Measurements from ENCODE around the gene HEATR3. TPM values are rescaled to one million over a fixed set of nuclear protein-coding genes. Genes with fewer than 3 reads are reported as not detected.

HEATR3 gene
- total RNA-seq, 1 donor from 2014 or later, result 10.4 TPM

DNA sequence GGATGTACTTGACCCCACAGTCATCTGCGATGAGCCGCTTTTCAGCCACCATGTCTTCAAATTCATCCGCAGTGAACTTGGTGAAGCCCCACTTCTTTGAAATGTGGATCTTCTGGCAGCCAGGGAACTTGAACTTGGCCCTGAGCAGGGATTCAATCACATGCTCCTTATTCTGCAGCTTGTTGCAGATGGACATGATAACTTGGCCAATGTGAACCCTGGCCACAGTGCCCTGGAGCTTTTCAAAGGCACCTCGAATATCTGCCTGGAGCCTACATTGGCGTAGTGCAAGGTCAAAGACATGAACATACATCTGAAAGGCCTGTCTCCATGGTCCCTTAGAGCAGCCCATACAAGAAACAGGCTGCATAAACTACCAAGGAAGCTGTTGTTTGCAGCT lies 85.6 kb downstream of the HEATR3 start:
- no peak for DNase-seq (ENCODE audit: low spot score in 2 of 2)
- intact Hi-C loops (cut with DNase I), result loop anchor here (5.0 to 10.0 kb wide), 3 partner anchors 216 to 454 kb away; partner anchors contain the start of gene BRD7
- Histone ChIP-seq H3K4me3 (no peak overlapping the region), H3K9me3 (no peaks in the 10 kb centered on the region), H3K36me3 (no peaks in the 10 kb centered on the region), H3K4me1 (peaks cover 0 to 3% of the 10 kb centered on the region in 2 donors), H3K27me3 (no peaks in the 10 kb centered on the region), H3K27ac (no peak overlapping the region)
- TF ChIP-seq, protein P1, sequence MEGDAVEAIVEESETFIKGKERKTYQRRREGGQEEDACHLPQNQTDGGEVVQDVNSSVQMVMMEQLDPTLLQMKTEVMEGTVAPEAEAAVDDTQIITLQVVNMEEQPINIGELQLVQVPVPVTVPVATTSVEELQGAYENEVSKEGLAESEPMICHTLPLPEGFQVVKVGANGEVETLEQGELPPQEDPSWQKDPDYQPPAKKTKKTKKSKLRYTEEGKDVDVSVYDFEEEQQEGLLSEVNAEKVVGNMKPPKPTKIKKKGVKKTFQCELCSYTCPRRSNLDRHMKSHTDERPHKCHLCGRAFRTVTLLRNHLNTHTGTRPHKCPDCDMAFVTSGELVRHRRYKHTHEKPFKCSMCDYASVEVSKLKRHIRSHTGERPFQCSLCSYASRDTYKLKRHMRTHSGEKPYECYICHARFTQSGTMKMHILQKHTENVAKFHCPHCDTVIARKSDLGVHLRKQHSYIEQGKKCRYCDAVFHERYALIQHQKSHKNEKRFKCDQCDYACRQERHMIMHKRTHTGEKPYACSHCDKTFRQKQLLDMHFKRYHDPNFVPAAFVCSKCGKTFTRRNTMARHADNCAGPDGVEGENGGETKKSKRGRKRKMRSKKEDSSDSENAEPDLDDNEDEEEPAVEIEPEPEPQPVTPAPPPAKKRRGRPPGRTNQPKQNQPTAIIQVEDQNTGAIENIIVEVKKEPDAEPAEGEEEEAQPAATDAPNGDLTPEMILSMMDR (IDR thresholded peaks at IDR 0.05), result no peak

DNA sequence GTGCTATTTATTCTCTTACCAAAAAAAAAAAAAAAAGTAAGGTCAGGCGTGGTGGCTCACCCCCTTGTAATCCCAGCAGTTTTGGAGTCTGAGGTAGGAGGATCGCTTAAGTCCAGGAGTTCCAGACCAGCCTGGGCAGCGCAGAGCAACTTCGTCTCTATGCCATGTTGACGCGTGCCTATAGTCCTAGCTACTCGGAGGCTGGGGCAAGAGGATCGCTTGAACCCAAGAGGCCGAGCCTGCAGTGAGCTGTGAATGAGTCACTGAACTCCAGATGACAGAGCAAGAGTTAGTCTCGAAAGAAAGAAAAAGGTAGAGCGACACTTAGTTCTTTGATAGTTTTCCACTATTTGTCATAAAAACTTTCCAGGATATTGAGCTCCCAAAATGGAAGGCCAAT lies 86.0 kb downstream of the HEATR3 start:
- H3K4me1 ChIP-seq, result peaks cover 0 to 7% of the 10 kb centered on the region in 2 donors
- intact Hi-C loops (cut with DNase I), result loop anchor here (2.0 to 10.0 kb wide), 9 partner anchors 51 to 591 kb away; partner anchors contain the start of genes BRD7, CNEP1R1, CYLD and HEATR3
- H3K4me3 ChIP-seq, result peak overlapping the region in 1 of 2 donors; percentile 69
- H3K27ac ChIP-seq, result peak overlapping the region in 1 of 2 donors; percentile 96
- TF ChIP-seq, protein P1 (IDR thresholded peaks at IDR 0.05), result no peak
- no peak for DNase-seq (ENCODE audit: low spot score in 2 of 2)
- H3K27me3 ChIP-seq, result no peaks in the 10 kb centered on the region
- H3K9me3 ChIP-seq, result no peaks in the 10 kb centered on the region
- H3K36me3 ChIP-seq, result no peaks in the 10 kb centered on the region

DNA sequence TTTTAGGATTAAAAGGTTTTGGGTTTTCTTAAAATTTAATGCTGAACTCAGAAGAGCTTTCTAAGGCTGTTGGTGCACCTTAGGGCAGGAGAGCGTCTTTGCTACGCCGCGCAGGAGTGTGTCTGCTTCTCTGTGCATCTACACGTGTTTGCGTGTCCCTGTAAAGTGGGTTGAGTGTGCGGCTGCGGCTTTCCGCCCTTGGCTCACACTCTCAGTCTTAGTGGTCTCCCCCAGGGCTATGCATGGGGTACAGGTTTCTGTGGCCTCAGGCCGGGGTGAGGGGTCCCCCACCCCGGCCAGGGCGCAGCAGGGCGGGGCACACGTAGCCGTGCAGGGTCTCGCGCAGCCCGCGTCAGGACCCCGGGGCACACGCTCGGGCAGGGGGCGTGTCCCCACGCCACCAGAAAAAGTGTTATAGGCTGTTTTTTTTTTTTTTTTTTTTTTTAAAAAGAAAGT lies 86.6 kb downstream of the HEATR3 start:
- H3K36me3 ChIP-seq, result no peaks in the 10 kb centered on the region
- peak overlapping the region; percentile 69 to 90 for H3K4me3 ChIP-seq
- intact Hi-C loops (cut with DNase I), result loop anchor here (2.0 to 10.0 kb wide), 9 partner anchors 50 to 590 kb away; partner anchors contain the start of genes BRD7, CNEP1R1, CYLD and HEATR3
- H3K27ac ChIP-seq, result peak overlapping the region; percentile 96
- DNase-seq (ENCODE audit: low spot score in 2 of 2), result peak in 1 of 2 donors; percentile 74
- TF ChIP-seq, protein P1 (IDR thresholded peaks at IDR 0.05), result no peak
- no peaks in the 10 kb centered on the region for H3K27me3 ChIP-seq
- peaks cover 0 to 12% of the 10 kb centered on the region in 2 donors for H3K4me1 ChIP-seq
- no peaks in the 10 kb centered on the region for H3K9me3 ChIP-seq

DNA sequence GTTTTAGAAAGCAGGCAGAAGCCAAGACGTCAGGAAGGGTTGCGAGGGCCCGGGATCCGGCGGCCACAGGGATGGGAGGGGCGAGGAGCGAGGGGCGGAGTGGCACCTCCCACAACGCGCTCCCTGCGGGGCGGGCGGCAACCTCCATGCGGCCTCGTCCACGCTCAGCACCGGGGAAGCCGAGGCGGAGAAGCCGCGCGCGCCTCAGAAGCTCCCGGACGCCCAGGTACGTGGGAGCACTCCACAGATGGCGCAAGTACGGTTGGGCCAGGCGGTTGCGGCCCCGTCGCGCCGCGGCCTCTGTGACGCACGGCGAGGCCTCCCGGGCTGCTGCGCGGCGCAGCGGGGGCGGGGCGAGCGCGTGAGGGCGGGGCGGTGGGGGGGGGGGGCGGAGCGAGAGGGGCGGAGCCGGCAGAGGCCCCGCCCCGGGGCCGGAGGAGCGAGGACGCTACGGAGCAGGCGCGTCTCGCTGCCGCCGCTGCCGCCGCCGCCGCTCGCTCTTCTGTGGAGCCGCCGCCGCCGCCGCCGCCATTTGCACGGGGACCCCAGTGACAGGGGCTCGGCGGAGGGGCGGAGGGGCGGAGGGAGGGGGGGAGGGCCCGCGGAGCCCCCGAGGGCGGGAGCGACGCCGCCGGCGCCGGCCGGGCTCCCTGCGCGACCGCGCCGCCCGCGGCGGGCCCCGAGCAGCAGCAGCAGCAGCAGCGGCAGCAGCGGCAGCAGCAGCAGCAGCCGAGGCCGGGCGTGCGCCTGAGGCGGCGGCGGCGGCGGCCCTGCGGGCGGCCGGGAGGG lies 87.2 kb downstream of the HEATR3 start, which contains the start of gene TENT4B:
TENT4B (plus strand) TSS at position 500 of the 789 bp plus-strand sequence. CDS start 316 bp downstream, outside the sequence.
- Histone ChIP-seq H3K4me1 (peaks cover 0 to 18% of the 10 kb centered on the region in 2 donors), H3K36me3 (no peaks in the 10 kb centered on the region)

More for the DNA sequence above, 87.2 kb downstream of the HEATR3 start, which contains the start of gene TENT4B:
- Histone ChIP-seq H3K27me3 (no peaks in the 10 kb centered on the region), H3K9me3 (no peaks in the 10 kb centered on the region), H3K27ac (peak within 1 kb of the TSS; percentile 96), H3K4me3 (peak within 1 kb of the TSS; percentile 69 to 90)
- TF ChIP-seq, protein P1 (IDR thresholded peaks at IDR 0.05), result no peak
- intact Hi-C loops (cut with DNase I), result loop anchor here (1.0 to 10.0 kb wide), 11 partner anchors 30 to 590 kb away; partner anchors contain the start of genes BRD7, CNEP1R1, CYLD and HEATR3
- DNase-seq (ENCODE audit: low spot score in 2 of 2), result peak; percentile 24 to 90

Data from ascending aorta (tissue), 2 donors.